Measurements from ENCODE around the gene BNIP2. TPM values are rescaled to one million over a fixed set of nuclear protein-coding genes. Genes with fewer than 3 reads are reported as not detected.

Gene BNIP2
- 70.2 TPM for total RNA-seq (ENCODE audit: unreplicated experiment)
- long read RNA-seq, full-length matches to known transcripts, result 5 of 14 reads
- long read RNA-seq, partial matches to known transcripts, result 0 of 14 reads
- long read RNA-seq, other reads (novel, unspliced or antisense), result 9 of 14 reads

- TF ChIP-seq, protein P1, sequence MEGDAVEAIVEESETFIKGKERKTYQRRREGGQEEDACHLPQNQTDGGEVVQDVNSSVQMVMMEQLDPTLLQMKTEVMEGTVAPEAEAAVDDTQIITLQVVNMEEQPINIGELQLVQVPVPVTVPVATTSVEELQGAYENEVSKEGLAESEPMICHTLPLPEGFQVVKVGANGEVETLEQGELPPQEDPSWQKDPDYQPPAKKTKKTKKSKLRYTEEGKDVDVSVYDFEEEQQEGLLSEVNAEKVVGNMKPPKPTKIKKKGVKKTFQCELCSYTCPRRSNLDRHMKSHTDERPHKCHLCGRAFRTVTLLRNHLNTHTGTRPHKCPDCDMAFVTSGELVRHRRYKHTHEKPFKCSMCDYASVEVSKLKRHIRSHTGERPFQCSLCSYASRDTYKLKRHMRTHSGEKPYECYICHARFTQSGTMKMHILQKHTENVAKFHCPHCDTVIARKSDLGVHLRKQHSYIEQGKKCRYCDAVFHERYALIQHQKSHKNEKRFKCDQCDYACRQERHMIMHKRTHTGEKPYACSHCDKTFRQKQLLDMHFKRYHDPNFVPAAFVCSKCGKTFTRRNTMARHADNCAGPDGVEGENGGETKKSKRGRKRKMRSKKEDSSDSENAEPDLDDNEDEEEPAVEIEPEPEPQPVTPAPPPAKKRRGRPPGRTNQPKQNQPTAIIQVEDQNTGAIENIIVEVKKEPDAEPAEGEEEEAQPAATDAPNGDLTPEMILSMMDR (IDR thresholded peaks at IDR 0.05; ENCODE audit: partially characterized antibody, unreplicated experiment), result no peak
- DNase-seq, result peak; percentile 100
- peaks cover 15% of the 10 kb centered on the region for H3K4me1 Mint-ChIP-seq (ENCODE audit: low read depth, unreplicated experiment)
- H3K9me3 Mint-ChIP-seq (ENCODE audit: unreplicated experiment), result peaks cover 12% of the 10 kb centered on the region
- H3K27ac Mint-ChIP-seq (ENCODE audit: unreplicated experiment), result peak within 1 kb of the TSS; percentile 95
- H3K27me3 Mint-ChIP-seq (ENCODE audit: unreplicated experiment), result no peaks in the 10 kb centered on the region
- H3K36me3 Mint-ChIP-seq (ENCODE audit: unreplicated experiment), result no peaks in the 10 kb centered on the region
- peak within 1 kb of the TSS; percentile 93 for H3K4me3 Mint-ChIP-seq (ENCODE audit: unreplicated experiment)
Observed at GRCh38 chr15:59688782-59689625, at the start of gene BNIP2. TSS of gene BNIP2 (minus strand) at chr15:59689320. CDS start at chr15:59682457, 6,863 bp downstream.

DNA sequence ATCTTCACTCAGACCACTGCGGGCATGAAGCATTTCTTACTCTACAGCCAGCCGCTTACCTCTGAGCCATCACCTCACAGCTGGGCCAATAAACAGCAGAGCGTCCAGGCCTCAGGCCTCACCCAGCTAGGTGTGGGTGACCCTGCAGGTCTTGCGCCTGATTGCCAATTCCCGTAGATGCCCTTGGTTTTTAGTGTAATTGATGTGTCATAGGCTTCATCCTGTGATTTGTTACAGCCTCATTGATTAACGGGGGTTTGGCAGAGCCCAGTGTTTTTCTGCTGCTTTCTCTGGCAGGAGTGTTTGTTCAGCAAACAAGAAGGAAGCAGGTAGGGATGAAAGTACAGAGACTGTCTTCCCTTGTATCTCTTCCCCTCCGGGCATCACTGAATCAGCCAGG lies 49.6 kb upstream of the BNIP2 start:
- H3K27ac Mint-ChIP-seq (ENCODE audit: unreplicated experiment), result no peak overlapping the region
- no peaks in the 10 kb centered on the region for H3K9me3 Mint-ChIP-seq (ENCODE audit: unreplicated experiment)
- TF ChIP-seq, protein P1 (IDR thresholded peaks at IDR 0.05; ENCODE audit: partially characterized antibody, unreplicated experiment), result no peak
- no peaks in the 10 kb centered on the region for H3K4me1 Mint-ChIP-seq (ENCODE audit: low read depth, unreplicated experiment)
- peaks cover 2% of the 10 kb centered on the region for H3K27me3 Mint-ChIP-seq (ENCODE audit: unreplicated experiment)
- no peak overlapping the region for H3K4me3 Mint-ChIP-seq (ENCODE audit: unreplicated experiment)
- no peak for DNase-seq
- H3K36me3 Mint-ChIP-seq (ENCODE audit: unreplicated experiment), result peaks cover under 1% of the 10 kb centered on the region

GRCh38 chr15:59736181-59736580 lies 47.1 kb upstream of the BNIP2 start:
- H3K36me3 Mint-ChIP-seq (ENCODE audit: unreplicated experiment), result no peaks in the 10 kb centered on the region
- DNase-seq, result no peak

DNA sequence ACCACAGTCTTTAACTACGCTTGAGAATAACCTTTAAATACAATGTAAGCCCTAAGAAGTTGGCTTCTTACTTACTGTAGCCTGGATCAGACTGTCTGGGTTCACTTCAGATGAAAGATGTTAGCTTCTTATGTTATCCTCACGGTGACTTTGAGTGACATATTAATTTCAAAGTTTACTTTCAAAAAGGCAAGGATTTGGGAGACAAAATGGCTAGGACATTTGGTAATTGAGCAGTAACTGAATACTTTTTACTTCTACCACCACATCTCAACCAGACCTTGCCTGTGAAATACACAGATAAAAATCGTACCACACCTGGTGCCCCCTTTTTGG lies 36.0 kb upstream of the BNIP2 start:
- Mint-ChIP-seq H3K27ac (ENCODE audit: unreplicated experiment) (no peak overlapping the region), H3K36me3 (ENCODE audit: unreplicated experiment) (no peaks in the 10 kb centered on the region)

More at GRCh38 chr15:59736181-59736580, 47.1 kb upstream of the BNIP2 start:
- H3K9me3 Mint-ChIP-seq (ENCODE audit: unreplicated experiment), result no peaks in the 10 kb centered on the region
- no peaks in the 10 kb centered on the region for H3K4me1 Mint-ChIP-seq (ENCODE audit: low read depth, unreplicated experiment)
- no peak overlapping the region for H3K27ac Mint-ChIP-seq (ENCODE audit: unreplicated experiment)
- H3K4me3 Mint-ChIP-seq (ENCODE audit: unreplicated experiment), result no peak overlapping the region
- TF ChIP-seq, protein P1 (IDR thresholded peaks at IDR 0.05; ENCODE audit: partially characterized antibody, unreplicated experiment), result no peak
- peaks cover 2% of the 10 kb centered on the region for H3K27me3 Mint-ChIP-seq (ENCODE audit: unreplicated experiment)

More for the DNA sequence above, 36.0 kb upstream of the BNIP2 start:
- Mint-ChIP-seq H3K27me3 (ENCODE audit: unreplicated experiment) (no peaks in the 10 kb centered on the region), H3K4me1 (ENCODE audit: low read depth, unreplicated experiment) (no peaks in the 10 kb centered on the region), H3K9me3 (ENCODE audit: unreplicated experiment) (no peaks in the 10 kb centered on the region), H3K4me3 (ENCODE audit: unreplicated experiment) (no peak overlapping the region)
- DNase-seq, result no peak
- TF ChIP-seq, protein P1 (IDR thresholded peaks at IDR 0.05; ENCODE audit: partially characterized antibody, unreplicated experiment), result no peak
